KOPT-K1 (cell line): ENCODE measurements around the gene FGD4.

ENCODE experiments used
- H3K27ac ChIP-seq: fragments of 200-600 bp; sonication (generic); 2 replicates; pipeline ENCODE4 v1.5.1; 2016; ENCODE audit warnings: antibody characterized with exemption, mild to moderate bottlenecking, low read depth, low read length; ENCODE audit not compliant: poor library complexity, severe bottlenecking
- H3K36me3 ChIP-seq: fragments of 200-600 bp; sonication (generic); 2 replicates; pipeline ENCODE4 v1.5.1; 2017; ENCODE audit warnings: antibody characterized with exemption, mild to moderate bottlenecking, low read length, moderate library complexity; ENCODE audit not compliant: insufficient read depth
- H3K9me3 ChIP-seq: fragments of 200-600 bp; sonication (generic); 2 replicates; pipeline ENCODE4 v1.5.1; 2017; ENCODE audit warnings: antibody characterized with exemption, low read length, mild to moderate bottlenecking; ENCODE audit not compliant: insufficient read depth, poor library complexity, severe bottlenecking

Gene FGD4

DNA sequence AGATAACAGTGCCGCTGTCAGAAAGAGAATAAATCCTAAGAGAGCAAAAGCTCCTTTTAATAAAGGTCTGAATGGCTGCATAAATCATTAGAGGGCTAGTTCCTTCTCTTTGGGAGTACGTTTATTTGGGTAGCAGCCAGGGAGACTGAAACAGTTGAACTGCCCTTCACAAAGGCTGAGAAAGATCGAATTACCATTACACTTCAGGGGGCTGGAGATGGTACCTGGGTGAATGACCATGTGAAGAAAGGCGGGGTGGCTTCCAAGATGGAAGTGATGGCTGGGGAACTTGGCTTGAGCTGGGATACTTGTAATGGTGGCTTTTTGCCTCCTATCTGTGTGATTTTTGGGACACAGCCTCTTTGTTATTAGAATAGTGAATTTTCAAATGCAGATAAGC lies 1.7 kb upstream of the FGD4 start:
- no peak overlapping the region for H3K27ac ChIP-seq

DNA sequence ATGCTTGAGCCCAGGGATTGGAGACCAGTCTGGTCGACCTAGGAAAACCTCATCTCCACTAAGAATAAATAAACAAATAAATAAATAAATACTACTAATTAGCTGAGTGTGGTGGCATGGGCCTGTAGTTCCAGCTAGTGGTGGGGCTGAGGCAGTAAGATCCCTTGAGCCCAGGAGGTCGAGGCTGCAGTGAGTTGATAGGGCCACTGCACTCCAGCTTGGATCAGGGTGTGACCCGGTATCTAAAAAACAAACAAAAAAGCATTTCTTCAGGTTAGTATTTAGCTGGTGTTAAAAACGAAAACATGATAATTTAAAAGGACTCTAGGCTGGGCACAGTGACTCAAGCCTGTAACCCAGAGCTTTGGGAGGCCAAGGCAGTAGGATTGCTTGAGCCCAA lies 1.2 kb upstream of the FGD4 start:
- Histone ChIP-seq H3K9me3 (no peaks in the 10 kb centered on the region), H3K27ac (no peak overlapping the region), H3K36me3 (no peaks in the 10 kb centered on the region)

More for the DNA sequence above, 1.7 kb upstream of the FGD4 start:
- Histone ChIP-seq H3K36me3 (no peaks in the 10 kb centered on the region), H3K9me3 (no peaks in the 10 kb centered on the region)

DNA sequence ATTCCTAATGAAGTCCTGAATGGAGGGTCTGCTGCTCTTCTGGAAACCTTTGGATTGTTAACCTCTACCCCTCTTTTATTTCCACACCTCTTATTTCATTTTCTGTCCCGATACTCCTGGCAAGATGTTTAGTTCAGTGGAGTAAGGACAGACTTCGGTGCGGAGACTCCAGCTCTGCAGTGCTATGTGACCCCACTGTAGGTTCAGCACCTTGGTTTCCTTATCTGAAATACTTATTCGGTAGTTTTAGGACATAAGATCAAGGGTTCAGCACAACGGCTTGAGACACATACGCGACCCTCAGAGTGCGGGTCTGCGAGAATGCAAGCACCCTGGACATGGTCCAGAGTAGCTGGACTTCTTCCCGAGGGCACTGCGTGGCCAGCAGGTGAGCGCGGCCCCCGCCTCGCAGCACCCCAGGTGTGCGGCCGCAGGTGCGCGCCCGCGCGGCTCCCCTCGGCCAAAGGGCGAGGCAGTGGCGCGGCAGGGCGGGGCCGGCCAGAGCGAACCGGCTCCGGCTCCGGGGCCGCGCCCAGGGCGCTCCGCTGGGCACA lies 465 bp upstream of the FGD4 start:
- H3K27ac ChIP-seq, result no peak overlapping the region
- H3K36me3 ChIP-seq, result no peaks in the 10 kb centered on the region
- H3K9me3 ChIP-seq, result no peaks in the 10 kb centered on the region

DNA sequence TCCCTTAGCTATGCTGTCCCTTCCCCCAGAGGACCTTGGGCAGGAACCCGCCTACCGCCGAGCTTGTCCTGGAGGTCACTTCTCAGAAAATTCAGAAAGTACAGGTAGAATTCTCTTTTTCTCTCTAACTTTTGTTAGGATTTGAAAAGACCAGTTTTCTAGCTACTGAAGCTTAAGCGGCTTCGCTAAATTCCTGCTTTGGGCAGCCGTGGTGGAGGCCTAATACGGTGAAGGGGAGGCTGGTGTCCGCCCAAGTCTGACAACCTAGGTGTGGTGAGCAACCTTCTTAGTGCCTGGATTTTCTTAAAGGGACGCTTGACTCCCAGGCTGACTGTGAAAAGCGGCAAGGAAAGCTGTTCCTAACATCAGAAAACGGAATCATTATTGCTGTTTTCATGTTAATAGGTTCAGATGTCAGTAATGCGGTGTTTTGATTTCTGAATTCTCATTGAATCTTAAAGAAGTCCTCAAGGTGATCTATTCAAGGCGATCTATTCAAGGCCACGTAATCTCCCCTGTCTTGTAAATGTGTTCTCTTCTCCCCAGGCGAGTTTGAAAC lies 835 bp downstream of the FGD4 start:
- H3K36me3 ChIP-seq, result no peaks in the 10 kb centered on the region
- H3K27ac ChIP-seq, result no peak overlapping the region
- no peaks in the 10 kb centered on the region for H3K9me3 ChIP-seq

DNA sequence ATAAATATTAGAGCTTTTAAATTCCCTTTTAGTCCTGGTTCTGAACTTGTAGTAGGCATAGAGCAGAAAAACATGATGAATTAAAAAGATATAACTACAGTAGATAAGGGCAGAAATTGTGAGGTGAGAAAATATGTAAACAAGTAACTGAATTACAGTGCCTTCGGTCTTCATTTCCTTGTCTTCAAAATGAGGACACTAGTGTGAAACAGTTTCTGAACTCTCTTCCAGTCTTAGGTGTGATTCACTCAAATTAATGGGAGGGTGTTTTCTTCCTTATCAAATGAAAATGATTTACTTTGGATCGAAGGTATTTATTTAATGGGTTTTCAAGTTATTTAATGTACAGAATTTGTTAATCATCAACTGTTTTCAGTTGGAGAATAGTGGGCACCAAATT lies 1.5 kb downstream of the FGD4 start:
- H3K27ac ChIP-seq, result no peak overlapping the region
- H3K36me3 ChIP-seq, result no peaks in the 10 kb centered on the region
- no peaks in the 10 kb centered on the region for H3K9me3 ChIP-seq

DNA sequence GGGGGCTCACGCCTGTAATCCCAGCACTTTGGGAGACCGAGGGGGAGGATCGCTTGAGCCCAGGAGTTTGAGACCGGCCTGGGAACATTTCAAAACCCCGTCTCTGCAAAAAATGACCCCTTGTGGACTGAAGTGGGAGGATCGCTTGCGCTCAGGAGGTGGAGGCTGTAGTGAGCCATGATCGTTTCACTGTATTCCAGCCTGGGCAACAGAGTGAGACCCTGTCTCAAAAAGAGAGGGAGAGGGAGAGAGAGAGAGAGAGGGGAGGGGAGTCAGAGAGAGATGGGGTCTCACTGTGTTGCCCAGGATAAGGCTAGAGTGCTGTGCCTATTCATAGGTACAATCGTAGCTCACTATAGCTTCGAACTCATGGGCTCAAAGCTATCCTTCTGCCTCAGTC lies 2.8 kb downstream of the FGD4 start:
- no peak overlapping the region for H3K27ac ChIP-seq
- H3K9me3 ChIP-seq, result no peaks in the 10 kb centered on the region
- H3K36me3 ChIP-seq, result no peaks in the 10 kb centered on the region

DNA sequence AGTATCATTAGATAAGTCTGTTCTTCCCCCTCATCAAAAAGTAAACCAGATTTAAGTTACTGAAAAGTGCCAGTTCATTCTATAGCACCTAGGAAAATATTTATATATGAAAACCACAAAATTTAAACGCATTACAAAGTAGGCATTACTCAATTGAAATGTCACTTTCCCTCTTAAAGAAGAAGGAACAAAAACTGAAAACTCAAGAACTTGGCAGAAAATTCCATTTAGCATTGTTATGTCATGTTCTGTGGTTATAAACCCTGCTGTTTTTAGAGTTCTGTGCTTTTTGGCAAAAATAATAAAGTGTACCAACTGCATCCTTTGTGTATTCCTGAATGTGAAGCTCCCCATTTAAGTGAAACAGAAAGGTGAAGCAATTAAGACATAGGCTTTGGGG lies 3.6 kb downstream of the FGD4 start:
- Histone ChIP-seq H3K27ac (no peak overlapping the region), H3K36me3 (no peaks in the 10 kb centered on the region), H3K9me3 (no peaks in the 10 kb centered on the region)

DNA sequence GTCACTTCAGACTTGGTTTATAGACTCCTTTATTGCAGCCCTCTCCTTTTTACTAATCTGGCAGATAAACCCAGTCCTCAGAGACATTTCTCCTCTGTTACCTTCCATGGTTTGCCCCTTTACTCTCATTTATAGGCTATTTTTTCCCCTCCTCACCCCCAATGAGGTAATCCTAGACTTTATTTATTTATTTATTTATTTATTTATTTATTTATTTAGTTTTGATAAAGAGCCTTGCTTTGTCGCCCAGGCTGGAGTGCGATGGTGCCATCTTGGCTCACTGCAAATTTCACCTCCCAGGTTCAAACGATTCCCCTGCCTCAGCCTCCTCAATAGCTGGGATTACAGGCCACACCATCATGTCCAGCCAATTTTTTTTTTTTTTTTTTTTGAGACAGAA lies 8.4 kb downstream of the FGD4 start:
- Histone ChIP-seq H3K36me3 (no peaks in the 10 kb centered on the region), H3K9me3 (no peaks in the 10 kb centered on the region), H3K27ac (no peak overlapping the region)

DNA sequence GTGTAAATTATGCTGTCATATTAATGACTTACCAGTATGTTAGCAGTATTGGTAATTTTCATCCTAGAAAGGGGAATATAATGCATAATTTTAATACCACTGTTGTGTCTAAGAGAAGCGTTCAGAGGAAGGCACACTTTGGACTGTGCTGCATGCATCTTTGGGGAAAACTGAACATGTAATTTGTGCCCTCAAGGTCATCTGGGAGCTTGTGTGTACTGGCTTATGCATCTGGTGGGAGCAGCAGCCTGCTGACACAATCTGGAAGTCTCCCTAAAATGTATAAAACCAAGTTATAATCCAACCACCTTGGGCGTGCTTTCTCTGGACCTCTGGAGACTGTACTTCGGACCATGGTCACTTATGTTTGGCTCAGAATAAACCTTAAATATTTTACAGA lies 14.1 kb downstream of the FGD4 start:
- no peak overlapping the region for H3K27ac ChIP-seq
- H3K9me3 ChIP-seq, result no peaks in the 10 kb centered on the region
- H3K36me3 ChIP-seq, result no peaks in the 10 kb centered on the region

DNA sequence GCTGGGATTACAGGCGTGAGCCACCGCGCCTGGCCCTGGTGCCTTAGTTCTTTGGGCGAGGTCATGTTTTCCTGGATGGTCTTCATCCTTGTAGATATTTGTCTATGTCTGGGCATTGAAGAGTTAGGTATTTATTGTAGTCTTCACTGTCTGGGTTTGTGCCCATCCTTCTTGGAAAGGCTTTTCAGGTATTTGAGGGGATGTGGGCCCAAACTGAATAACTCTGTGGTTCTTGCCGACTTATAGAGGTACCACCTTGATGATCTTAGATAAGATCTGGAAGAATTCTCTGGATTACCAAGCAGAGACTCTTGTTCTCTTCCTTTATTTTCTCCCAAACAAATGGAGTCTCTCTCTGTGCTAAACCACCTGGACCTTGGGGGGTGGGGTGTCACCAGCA lies 18.9 kb downstream of the FGD4 start:
- Histone ChIP-seq H3K36me3 (no peaks in the 10 kb centered on the region), H3K27ac (no peak overlapping the region), H3K9me3 (no peaks in the 10 kb centered on the region)

DNA sequence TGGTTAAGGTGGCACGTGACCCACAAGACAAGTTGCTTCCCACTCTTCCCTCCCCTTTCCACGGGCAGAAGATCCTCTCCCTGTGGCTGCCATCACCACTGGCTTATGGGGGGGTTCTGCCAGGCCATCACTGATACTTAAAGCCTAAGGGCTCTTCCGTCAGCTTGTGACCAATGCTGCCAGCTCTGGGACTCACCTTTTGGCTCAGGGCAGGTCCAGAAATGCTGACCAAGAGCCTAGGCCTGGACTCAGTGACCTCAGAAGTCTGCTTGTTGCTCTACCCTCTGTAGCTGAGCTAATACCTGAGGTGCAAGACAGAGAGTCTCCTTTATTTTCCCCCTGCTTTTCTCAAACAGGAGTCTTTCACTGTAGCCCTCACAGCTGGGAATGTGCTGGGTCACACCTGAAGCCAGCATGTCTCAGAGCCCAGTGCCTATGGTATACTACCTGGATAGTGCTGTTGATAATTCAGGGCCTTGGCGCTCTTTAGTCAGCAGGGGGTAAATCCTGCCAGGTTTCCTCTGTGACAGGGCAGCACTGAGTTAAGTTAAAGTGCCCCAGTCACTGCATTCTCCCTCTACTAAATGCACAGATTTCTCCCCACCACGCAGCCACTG lies 19.7 kb downstream of the FGD4 start:
- no peaks in the 10 kb centered on the region for H3K36me3 ChIP-seq
- H3K27ac ChIP-seq, result no peak overlapping the region
- H3K9me3 ChIP-seq, result no peaks in the 10 kb centered on the region

DNA sequence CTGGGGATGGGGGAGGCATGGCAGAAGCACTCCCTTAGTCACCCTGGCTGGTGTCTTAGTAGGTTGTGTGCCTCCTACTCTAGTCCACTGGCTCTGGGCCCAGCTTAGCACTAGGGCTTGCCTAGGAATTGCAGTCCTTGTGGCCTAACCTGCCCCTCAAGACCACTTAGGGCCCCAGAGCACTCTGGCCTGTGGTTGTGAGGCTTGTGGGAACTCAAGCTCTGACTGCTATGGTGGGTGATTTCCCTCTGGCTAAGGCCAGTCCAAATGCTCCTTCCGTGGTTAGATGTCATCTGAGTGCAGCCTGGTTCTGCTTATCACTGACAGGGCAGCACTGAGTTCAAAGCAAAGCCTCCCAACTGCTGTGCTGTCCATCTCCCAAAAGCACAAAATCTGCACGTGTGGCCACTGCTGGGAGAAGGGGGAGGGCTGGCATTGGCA lies 20.2 kb downstream of the FGD4 start:
- Histone ChIP-seq H3K27ac (no peak overlapping the region), H3K9me3 (no peaks in the 10 kb centered on the region), H3K36me3 (no peaks in the 10 kb centered on the region)

DNA sequence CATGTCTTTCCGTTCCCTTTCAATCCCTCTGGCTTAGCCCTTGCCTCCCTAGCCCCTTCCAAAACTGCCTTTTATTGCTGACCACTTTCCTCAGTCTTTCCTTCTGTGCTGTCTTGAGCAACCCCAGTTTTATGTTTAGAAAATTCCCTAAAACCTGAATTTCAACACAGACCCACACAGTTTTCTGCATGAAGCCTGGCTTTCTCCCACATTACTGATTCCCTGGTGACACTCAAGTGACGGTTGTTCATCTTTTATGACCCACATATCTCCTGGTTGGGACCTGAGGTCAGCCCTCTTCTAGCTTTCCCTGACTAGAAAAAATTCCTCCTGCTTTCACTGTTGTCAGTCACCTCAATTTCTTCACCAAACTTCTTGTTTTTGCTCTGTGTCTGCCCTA lies 21.0 kb downstream of the FGD4 start:
- no peaks in the 10 kb centered on the region for H3K36me3 ChIP-seq
- H3K9me3 ChIP-seq, result no peaks in the 10 kb centered on the region
- no peak overlapping the region for H3K27ac ChIP-seq

DNA sequence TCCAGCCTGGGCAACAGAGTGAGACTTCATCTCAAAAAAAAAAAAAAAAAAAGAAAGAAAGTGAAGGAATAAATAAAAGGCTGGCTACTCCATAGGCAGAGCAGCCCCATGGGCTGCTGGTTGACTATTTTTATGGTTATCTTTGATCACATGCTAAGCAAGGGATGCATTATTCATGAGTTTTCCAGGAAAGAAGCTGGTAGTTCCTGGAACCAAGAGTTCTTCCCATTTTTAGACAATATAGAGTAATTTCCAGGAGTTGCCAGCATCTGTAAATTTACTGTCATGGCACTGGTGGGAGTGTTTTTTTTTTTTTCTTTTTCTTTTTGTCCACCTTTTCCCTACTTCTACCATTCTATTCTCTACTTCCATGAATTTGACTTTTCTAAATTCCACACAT lies 24.2 kb downstream of the FGD4 start:
- H3K27ac ChIP-seq, result no peak overlapping the region
- H3K36me3 ChIP-seq, result no peaks in the 10 kb centered on the region
- H3K9me3 ChIP-seq, result no peaks in the 10 kb centered on the region

DNA sequence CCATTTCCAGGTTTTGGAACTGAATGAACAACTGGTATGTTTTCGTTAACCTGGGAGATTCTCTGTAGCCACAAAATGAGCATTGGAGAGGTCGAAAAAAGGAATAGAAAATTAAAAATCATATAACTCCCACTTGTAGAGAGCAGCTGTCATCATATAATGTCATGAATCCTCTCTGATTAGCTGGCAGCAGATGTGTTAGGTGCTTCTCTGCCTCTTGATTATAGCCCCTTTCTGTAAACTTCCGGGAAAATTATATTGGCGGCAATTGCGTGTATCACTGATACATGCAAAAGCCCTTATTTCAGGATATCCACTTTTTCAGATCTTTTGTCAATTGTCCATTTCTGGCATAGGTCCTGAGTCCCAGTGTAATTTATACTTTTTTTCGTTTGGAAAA lies 31.7 kb downstream of the FGD4 start:
- H3K9me3 ChIP-seq, result no peaks in the 10 kb centered on the region
- H3K27ac ChIP-seq, result no peak overlapping the region
- no peaks in the 10 kb centered on the region for H3K36me3 ChIP-seq
